Measurements from ENCODE around the gene CLDN20.
"Not testable (repeated sequence)": the region's sequence is repeated elsewhere in the genome, so short reads cannot be mapped to it uniquely, and the experiment has no call there.

The CLDN20 gene

DNA sequence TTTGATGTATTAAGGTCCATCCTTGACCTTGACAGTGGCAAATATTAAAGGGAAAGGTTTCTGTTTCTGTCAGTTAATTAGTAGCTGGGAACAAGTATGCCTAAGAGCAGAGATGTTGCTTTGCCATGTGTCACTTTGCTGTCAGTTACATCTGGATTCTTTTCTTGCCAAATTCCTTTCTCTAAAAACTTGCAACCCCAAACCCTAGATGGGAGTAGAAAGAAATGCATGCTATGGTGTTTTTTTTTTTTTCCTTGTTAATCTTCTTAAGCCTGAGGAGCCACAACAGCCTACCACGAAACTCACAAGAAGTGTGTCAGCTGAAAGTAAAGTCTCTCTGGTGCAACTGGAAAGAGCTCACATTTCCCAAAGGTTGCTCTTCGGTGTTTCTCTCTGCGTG lies 18.0 kb upstream of the CLDN20 start:
- no peak for FAIRE-seq

DNA sequence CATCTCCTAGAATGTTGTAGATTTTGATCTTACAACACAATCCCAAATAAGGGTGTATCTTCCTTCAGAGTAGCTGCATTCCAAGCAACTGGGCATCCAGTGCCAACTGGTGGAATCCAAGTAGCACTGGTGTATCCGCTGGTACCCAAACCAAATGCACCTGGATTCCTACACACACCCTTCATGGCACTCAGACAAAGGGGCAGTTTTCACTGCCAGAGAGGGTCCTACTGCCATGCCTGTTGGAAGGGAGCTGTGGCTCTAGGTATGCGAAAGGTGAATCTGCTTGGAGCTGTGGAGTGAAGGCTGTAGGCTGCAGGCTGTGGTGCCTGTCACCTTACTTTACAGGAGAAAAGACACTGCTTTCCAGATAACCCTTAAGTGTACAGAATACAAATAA lies 17.0 kb upstream of the CLDN20 start:
- FAIRE-seq, result no peak

DNA sequence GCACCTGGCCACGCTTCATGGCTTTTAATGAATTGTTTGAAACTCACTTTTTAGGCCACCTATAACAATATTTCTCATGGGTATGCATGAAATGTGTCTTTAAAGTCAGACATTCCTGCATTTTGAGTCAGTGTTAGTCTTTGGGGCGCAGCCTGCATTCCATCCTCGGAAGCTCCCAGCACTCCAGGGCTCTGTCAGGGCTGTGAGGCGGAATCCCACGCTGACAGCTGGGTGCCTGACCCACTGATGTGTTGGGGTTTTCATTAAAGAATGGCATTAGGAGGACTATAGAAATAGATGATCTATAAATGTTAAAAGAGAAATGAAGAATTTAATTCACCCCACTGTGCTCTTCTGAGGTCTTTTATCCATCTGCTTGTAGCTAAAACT lies 16.2 kb upstream of the CLDN20 start:
- FAIRE-seq, result no peak

DNA sequence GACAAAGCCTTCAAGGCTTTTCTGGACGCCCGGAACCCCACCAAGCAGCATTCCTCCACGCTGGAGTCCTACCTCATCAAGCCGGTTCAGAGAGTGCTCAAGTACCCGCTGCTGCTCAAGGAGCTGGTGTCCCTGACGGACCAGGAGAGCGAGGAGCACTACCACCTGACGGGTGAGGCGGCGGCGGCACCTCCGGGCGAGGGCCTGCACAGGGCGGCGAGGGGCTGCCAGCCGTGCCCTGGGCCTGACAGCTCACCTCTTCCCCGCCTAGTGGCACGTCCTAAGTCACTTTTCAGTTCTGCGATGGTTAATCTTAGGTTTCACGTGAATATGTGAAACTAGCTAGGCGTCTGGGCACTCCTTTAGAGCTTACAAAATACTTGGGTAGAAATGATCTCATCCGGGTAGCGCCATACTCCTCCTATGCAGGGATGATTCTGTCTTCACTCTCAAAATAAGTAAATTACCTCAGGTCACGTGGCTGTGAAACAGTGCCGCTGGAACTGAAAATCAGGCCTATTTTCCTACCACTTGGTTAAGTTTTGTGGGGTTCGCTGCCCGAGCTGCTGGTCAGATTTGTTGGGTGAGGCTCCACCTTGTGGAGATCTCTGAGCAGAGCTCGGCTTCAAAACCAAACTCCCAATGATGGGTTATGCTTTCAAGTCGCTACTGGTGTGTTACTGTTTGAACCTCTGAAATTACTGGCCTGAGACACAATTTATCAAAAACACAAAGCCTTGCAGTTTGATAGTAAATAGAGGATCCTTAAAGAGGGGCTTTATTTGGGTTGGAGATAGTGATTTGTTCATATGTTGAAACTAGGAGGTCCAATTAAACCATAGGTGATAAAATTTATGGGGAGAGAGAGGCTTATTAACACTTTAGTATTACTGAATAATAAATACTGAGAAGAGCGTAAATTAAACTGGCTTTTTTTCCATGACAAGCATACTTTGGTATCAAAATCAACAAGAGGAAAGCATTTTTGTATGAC lies 15.5 kb upstream of the CLDN20 start:
- no peak for FAIRE-seq

DNA sequence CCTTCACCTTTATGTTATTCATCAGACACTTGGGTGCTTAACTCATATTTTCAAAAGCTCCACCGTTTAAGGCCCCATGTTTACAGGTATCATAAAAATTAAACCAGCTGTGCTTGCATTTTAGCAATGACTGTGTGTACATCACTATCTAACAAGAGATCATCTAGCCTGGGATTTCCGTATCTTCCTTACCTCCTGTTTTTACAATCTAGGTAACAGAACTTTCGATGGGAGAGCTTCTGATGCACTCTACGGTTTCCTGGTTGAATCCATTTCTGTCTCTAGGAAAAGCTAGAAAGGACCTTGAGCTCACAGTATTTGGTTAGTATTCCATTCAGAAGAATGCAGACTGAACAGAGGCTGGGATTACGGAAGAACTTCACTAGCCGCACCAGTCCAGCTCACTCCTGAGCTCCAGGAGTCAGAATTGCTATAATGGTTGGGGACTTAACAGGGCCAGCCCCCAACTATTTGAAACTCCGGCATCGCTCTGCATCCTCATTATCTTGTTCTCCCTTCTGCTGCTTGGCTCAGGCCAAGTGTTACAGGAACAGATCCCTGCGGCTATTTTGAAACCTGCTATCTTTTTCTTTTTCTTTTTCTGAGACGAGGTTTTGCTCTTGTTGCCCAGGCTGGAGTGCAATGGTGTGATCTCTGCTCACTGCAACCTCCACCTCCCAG lies 13.0 kb upstream of the CLDN20 start:
- no peak for FAIRE-seq

DNA sequence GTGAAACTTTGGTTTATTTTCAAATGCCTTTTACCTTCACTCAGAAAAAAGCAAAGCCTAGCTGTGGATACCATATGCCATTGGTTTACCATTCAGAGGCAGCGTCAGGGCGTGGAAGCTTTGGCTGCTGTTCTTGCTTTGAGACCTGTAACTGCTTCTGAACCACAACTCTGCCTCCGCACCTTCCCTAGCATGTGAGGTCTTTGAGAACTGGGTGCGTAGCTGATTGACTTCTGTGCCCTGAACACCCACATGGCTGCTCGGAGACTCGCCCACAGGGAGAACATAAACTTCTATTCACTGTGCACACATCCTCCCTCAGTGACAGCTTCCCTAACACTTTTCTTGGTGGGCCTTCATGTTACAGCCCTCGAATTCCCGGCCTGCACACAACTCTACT lies 11.2 kb upstream of the CLDN20 start:
- no peak for FAIRE-seq

DNA sequence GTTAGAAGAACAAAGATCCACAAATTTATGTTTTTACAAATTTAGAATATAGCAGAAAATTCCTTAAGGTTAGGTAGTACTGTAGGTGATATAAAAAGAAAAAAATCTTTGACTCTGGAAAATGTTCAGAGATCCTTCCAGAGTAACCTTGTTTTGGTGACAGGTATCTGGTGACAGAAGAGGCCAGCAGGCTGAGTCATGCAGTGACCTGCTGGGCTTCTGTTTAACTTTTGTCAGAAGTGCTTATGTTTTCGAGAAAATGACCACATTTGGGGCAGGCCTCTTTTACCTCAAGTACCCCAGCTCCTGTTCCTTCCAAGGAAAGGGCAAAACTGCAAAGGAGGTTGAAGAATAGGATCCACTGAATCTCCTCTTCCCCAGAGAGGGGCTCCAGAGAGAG lies 10.5 kb upstream of the CLDN20 start:
- FAIRE-seq, result no peak

DNA sequence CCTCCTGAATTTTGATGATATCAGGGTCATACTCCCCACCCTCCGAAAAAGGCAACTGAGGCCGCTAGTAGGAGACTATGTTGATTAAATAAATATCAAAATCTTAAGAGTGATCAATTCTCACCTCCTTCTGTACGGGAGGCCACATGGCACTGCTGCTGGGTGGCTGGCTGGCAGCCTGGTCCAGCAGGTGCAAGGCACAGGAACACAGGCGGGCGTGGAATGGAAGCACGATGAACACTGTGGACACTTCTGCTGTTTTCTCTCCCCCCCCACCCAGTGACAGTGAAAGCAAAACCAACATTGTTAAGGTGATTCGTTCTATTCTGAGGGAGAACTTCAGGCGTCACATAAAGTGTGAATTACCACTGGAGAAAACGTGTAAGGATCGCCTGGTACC lies 9.7 kb upstream of the CLDN20 start:
- FAIRE-seq, result no peak

DNA sequence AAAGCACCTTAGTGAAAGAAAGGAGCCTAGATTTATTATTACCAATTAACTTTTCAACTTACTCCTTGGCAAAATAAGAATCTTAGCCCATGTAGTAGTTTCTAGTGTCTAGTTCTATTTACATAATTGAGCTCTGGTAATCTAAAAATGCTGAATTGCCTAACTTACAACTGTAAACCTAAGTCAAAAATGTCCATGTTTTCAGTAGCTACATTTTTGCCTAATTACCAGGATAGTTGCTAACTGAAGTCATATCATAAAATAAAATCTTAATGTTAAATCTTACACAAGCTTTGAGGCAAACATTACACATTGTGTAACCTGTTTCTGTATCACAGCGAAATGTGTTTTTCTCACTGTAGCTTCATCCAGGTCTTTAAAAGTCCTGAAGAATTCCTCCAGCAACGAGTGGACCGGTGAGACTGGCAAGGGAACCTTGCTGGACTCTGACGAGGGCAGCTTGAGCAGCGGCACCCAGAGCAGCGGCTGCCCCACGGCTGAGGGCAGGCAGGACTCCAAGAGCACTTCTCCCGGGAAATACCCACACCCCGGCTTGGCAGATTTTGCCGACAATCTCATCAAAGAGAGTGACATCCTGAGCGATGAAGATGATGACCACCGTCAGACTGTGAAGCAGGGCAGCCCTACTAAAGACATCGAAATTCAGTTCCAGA lies 7.6 kb upstream of the CLDN20 start:
- no peak for FAIRE-seq

DNA sequence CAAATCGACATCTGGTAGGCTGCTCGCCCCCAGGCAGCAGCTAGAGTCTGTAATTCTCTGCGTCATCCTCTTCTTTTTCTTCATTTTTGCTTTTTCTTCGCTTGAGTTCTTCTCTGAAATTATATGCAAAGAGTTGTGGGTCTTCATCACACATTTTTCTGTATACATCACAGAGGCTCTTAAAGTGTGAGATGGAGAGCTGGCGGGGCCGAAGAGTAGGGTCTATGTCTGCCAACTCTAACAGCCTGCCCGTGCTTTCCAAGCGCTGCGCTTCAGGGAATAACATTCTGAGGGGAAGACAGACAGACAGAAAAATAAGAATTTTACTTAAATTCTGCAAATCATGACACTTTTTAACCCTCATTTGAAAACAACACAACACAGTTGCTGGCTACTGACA lies 6.0 kb upstream of the CLDN20 start:
- no peak for FAIRE-seq

DNA sequence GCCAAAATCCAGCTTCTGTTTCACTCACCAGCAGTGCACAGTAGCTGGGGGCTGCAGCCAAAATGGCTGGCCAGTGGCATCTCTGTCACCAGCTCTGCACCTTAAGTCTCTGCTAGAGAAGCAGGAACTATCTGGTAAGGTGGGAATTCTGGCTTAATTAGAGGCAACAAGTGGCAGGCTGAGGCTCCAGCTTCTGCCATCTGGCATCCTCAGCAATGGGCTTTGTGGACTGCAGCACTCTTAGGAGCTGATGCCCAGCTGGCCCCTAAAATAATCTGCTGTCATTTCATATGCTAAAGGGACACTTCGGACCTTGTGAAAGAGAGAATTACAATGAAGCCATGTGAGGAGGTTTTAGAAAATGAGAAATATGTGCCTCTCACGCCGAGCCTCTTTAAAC lies 4.6 kb upstream of the CLDN20 start:
- FAIRE-seq, result no peak

DNA sequence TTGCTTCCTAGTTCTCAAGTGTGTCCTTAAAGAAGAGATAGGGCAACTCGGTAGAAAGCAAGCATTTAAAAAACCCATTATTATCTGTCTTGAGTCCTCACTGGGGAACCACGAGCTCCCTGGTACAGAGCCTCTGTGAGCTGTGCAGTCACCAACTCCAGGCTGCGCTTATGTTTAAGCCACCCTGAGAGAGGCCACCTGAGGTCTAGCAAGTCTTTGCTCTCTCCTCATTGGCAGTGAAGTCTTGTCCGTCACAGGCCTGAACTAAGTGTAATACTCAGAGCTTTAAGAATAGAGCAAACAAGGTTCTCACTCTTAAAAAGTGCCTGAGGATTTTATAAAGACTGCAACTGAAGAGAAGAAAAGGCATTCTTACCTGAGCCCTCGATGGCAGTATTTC lies 3.9 kb upstream of the CLDN20 start:
- no peak for FAIRE-seq

DNA sequence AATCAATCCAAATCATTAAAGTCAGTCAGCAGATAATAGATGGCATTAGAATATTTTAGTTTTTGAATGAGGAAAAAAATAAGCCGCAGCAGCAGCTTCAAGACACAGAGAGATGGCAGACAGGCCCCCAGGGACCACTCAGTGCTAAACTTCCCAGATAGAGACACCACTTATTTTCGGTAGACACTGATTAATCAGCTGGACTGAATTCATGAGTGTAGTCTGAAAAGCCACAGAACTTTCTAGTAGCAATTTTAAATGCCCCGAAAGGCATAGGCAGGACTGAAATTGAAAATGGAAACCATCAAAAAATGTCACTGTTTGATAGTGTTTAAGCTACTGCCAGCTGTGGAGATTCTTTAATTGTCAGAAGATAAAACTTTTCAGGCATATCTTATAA lies 3.1 kb upstream of the CLDN20 start:
- no peak for FAIRE-seq

DNA sequence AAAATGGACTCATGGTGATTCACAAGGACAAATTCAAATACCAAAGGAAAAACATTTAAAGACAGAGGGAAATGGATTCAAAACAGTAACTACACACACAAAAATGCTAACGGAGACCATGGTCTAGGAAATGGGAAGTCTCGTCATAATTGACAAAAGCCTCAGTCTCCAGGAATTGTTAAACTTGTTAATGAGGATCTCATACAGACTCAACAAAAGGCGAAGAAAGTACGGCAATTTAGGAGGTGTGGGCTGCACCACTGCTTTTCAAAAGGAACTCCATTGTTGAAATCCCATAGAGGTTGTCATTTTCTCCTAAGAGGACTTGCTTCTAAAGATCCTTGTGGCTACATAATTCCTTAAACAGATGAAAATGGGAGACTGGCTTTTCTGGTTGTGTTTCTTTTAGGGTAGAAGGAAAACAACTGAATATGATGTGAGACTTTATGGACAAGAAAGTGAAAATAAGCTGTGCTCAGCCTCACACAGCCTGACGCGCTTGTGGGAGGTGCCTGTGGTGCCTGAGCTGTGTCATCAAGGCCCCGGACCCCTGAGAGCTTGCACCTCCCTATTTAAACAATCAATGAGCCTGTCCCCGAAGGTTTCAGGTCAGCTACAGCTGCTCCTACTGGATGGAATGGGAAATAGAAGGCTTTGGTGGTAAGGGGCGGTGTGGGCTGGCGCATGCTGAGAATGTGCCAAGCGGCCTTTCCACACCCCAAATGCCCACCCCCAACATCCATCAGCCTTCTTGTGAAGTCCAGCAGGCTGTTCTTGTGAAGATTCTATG lies 2.5 kb upstream of the CLDN20 start:
- no peak for FAIRE-seq

DNA sequence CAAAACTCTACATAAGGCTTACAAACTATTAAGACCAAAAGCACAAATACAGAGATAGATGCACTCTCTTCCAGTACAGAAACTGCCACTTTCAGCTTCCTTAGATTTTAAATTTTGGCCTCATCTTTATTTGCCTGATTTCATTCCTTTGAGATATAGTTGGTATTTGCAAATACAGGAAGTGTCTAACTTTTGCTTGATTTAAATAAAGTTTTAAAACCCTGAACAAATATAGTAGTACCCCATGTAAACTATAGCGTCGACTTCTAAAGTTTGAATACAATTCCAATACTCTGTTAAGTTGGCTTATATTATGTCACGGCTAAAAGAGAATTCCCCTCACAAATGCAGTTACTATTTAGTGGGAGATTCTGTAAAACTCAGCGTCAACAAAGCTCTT lies 1.2 kb upstream of the CLDN20 start:
- FAIRE-seq, result no peak

DNA sequence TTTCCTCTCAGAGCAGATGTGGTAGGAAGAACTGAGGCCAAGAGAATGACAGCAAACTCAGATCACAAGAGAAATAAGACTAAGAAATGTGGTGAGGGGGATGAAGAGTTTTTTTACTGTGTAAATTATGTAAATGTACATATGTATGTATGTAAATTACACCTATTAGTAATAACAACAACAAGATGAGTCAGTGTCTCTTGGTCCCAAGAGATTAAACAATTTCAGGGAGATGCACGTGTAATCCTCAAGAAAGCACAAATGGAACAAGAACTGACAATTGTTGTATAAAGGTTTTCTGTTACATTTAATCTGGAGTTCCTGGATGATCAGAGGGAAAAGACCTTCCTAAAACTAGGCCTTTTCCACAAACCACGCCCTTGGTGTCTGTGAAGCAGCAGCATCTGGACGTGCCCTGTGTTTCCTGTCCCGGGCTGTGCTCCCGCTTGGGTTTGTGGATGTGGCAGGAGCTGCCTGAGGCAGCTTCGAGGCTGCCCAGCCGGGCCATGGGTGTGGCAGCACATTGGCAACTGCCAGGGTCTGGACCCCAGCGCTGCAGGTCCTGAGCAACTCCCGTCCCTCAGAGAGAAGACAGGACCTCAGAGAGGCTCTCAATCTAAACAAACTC lies 994 bp downstream of the CLDN20 start:
- FAIRE-seq, result no peak

DNA sequence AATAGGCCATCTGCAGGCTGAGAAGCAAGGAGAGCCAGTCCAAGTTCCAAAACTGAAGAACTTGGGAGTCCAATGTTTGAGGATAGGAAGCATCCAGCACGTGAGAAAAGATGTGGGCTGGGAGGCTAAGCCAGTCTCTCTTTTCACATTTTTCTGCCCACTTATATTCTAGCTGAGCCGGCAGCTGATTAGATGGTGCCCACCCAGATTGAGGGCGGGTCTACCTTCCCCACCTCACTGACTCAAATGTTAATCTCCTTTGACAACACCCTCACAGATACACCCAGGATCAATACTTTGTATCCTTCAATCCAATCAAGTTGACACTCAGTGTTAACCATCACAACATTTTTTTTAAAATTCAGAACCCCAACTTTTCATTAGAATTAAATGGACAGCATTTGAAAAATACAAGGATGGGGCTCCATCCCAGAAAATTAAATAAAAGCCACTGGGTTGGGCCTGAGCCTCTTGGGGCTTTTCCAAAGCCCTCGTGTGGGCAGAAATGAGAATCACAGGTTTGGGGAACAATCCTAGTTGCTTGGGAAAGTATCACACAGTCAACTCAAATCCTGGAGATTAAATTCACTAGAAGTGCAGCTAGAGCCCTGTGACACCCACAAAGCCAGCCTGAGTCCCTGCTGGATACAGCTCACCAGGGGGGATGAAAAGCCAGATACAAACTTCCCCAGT lies 2.2 kb downstream of the CLDN20 start:
- FAIRE-seq, result no peak

DNA sequence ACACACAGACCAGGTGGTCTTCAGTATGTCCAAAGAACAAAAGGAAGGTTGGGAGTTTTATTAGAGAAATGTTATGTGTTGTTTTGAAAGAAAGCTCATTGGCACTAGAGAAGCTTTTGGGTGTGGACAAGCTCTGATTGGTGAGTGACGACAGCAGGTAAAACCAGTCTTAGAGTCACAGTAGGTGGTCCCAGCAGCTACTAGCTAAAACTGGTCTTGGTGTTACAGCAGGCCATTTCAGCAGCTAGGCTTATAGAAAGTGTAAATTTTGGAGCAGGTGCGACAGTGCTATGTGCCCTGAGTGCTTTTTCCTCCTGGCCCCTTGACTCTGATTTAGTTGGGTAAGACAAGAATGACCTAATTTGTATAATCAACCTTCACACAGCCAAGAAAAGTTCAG lies 3.6 kb downstream of the CLDN20 start:
- FAIRE-seq, result no peak

DNA sequence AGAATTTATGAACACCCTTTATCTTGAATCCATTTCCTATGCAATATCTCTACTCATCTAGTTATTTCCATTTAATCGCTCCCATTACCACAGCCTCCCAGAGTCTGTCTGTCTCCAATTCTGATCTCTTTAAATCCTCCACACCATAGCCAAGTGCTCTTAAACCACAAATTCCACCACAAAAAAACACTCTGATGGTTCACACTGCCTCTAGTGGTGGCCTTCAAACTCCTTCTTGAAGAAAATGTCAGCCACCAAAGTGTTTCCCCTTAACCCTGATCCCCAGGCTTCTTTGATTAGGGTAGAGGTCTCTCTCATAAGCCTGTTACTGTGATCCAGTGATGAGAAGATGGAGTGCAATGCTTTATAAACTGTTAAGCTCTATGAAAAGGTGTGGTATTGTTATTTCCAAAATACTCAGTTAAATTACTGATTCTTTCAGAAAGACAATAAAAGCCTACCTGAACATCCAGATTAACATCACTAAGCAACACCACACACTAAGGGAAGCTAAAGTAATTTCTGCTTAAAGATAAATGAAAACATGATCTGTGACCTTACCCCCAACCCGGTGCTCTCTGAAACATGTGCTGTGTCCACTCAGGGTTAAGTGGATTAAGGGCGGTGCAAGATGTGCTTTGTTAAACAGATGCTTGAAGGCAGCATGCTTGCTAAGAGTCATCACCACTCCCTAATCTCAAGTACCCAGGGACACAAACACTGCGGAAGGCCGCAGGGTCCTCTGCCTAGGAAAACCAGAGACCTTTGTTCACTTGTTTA lies 4.5 kb downstream of the CLDN20 start:
- FAIRE-seq, result not testable (repeated sequence)

DNA sequence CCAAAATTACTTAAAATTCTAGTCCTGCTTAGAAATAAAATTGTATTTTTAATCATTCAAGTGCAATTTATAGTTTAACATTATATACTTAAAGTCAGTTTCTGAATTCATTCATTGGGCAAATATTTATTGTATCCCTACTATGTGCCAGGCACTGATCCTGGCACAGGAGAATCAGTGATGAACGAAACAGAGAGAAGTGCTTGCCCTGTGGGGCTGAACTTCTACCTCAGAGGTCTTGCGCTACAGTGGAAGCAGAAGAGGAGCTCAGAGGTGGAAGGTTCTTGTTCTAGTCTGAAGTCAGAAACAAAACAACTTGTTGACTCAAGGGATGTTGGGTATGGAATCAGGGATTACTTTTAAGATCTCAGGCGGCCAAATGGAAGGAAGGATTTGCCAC lies 6.0 kb downstream of the CLDN20 start:
- FAIRE-seq, result no peak

DNA sequence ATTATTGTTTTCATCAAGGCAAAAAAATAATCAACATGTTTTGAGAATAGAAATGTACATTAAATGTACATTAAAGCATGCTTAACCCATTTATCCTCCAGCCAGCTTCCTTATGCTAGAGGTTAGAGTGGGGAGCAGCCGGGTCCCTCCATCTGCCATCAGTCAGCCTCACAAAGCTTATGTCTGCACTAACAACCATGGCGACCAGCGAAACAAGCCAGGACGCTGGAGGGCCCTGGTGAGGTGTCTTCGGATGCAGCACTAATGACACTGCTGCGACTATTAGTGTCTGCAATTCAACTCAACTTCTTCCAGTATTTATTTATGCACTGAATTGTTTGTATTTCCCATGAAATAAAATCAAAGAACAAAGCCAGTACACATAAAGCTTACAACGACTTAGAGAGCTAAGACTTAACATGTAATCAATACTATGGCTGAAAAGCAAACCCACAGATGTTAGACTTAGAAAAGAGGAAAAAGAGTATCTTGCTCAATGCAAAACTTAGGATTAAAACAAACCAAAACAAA lies 6.8 kb downstream of the CLDN20 start:
- no peak for FAIRE-seq

Data from TTC549 (cell line).